ENCODE measurements around the gene NUDT19.
"Not testable (repeated sequence)": the region's sequence is repeated elsewhere in the genome, so short reads cannot be mapped to it uniquely, and the experiment has no call there.

NUDT19 gene

GRCh38 chr19:32716203-32716602 lies 24.6 kb downstream of the NUDT19 start:
- not testable (repeated sequence) for DNase-seq

- no peak for DNase-seq
Observed at GRCh38 chr19:32717496-32717895, 25.9 kb downstream of the NUDT19 start.

- no peak for DNase-seq
Observed at GRCh38 chr19:32718286-32718685, 26.7 kb downstream of the NUDT19 start.

- DNase-seq: no peak
Observed at GRCh38 chr19:32719611-32720059, 28.0 kb downstream of the NUDT19 start, which contains the start of gene TDRD12. Gene TDRD12, plus strand, starts transcription at chr19:32719767. Its CDS starts 306 bp downstream, at chr19:32720073.

GRCh38 chr19:32720216-32720935 lies 28.8 kb downstream of the NUDT19 start:
- no peak for DNase-seq

- DNase-seq: no peak
Observed at GRCh38 chr19:32720936-32721250, 29.3 kb downstream of the NUDT19 start.

GRCh38 chr19:32735936-32736335 lies 44.3 kb downstream of the NUDT19 start:
- no peak for DNase-seq

GRCh38 chr19:32743021-32743420 lies 51.4 kb downstream of the NUDT19 start:
- DNase-seq: no peak

GRCh38 chr19:32743447-32743846 lies 51.8 kb downstream of the NUDT19 start:
- no peak for DNase-seq

- DNase-seq: no peak
Observed at GRCh38 chr19:32744555-32745325, 53.1 kb downstream of the NUDT19 start.

- not testable (repeated sequence) for DNase-seq
Observed at GRCh38 chr19:32745594-32746251, 54.1 kb downstream of the NUDT19 start.

GRCh38 chr19:32746631-32747196 lies 55.1 kb downstream of the NUDT19 start:
- peak; percentile 38 for DNase-seq

GRCh38 chr19:32748497-32748896 lies 56.9 kb downstream of the NUDT19 start:
- no peak for DNase-seq

- no peak for DNase-seq
Observed at GRCh38 chr19:32748948-32749347, 57.3 kb downstream of the NUDT19 start.

GRCh38 chr19:32749361-32749760 lies 57.7 kb downstream of the NUDT19 start:
- no peak for DNase-seq

GRCh38 chr19:32750441-32751055 lies 58.9 kb downstream of the NUDT19 start:
- DNase-seq: no peak

- no peak for DNase-seq
Observed at GRCh38 chr19:32751066-32751465, 59.4 kb downstream of the NUDT19 start.

GRCh38 chr19:32757189-32757588 lies 65.6 kb downstream of the NUDT19 start:
- no peak for DNase-seq
